Measurements from ENCODE around the gene TGFBR2.

TGFBR2 gene

GRCh38 chr3:30615615-30616346 is 9.4 kb downstream of the TGFBR2 start:
- no peak for TF ChIP-seq CTCF (IDR thresholded peaks at IDR 0.05; ENCODE audit: extremely low read depth, missing control alignments)
- DNase-seq (ENCODE audit: low spot score), result no peak

GRCh38 chr3:30616347-30617027 is 10.1 kb downstream of the TGFBR2 start:
- TF ChIP-seq CTCF (IDR thresholded peaks at IDR 0.05; ENCODE audit: extremely low read depth, missing control alignments), result no peak
- DNase-seq (ENCODE audit: low spot score), result no peak

GRCh38 chr3:30617069-30617468 is 10.7 kb downstream of the TGFBR2 start:
- TF ChIP-seq CTCF (IDR thresholded peaks at IDR 0.05; ENCODE audit: extremely low read depth, missing control alignments), result no peak
- DNase-seq (ENCODE audit: low spot score), result no peak

- no peak for TF ChIP-seq CTCF (IDR thresholded peaks at IDR 0.05; ENCODE audit: extremely low read depth, missing control alignments)
- no peak for DNase-seq (ENCODE audit: low spot score)
Observed at GRCh38 chr3:30617653-30618052, 11.3 kb downstream of the TGFBR2 start.

GRCh38 chr3:30618526-30618925 is 12.1 kb downstream of the TGFBR2 start:
- no peak for DNase-seq (ENCODE audit: low spot score)
- no peak for TF ChIP-seq CTCF (IDR thresholded peaks at IDR 0.05; ENCODE audit: extremely low read depth, missing control alignments)

GRCh38 chr3:30619318-30619717 is 12.9 kb downstream of the TGFBR2 start:
- no peak for TF ChIP-seq CTCF (IDR thresholded peaks at IDR 0.05; ENCODE audit: extremely low read depth, missing control alignments)
- DNase-seq (ENCODE audit: low spot score), result no peak
